ENCODE measurements around the gene SMIM45.

DNA sequence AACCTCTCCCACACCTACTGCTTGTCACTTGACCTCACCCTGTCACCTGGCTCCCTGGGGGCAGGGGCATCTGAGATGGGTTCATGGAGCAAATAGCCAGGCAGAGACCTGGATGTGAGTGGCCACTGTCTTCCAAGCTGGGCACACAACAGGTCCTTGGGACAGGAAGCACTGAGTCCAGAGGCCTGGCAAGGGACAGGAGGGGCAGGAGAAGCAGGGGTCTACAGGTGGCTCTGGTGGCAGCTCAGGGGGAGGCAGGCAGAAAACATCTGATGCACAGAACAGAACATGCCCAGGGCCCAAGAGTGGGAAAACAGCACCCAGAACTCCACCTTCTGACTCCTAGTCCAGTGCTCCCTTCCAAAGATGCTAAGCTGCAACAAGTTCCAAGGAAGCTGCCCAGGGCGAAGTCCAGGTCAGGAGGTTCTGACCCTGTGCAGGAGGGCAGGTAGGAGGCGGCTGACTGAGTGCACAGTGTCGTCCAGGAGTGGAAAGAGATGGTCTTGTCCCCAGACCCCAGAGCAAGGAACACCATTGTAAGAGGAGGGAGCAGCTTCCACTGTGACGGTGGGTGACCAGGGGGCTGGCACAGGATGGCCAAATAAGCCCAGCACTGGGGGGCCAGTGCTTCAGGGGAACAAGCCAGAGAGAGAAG is 28.9 kb upstream of the SMIM45 start:
- TF ChIP-seq, protein P1, sequence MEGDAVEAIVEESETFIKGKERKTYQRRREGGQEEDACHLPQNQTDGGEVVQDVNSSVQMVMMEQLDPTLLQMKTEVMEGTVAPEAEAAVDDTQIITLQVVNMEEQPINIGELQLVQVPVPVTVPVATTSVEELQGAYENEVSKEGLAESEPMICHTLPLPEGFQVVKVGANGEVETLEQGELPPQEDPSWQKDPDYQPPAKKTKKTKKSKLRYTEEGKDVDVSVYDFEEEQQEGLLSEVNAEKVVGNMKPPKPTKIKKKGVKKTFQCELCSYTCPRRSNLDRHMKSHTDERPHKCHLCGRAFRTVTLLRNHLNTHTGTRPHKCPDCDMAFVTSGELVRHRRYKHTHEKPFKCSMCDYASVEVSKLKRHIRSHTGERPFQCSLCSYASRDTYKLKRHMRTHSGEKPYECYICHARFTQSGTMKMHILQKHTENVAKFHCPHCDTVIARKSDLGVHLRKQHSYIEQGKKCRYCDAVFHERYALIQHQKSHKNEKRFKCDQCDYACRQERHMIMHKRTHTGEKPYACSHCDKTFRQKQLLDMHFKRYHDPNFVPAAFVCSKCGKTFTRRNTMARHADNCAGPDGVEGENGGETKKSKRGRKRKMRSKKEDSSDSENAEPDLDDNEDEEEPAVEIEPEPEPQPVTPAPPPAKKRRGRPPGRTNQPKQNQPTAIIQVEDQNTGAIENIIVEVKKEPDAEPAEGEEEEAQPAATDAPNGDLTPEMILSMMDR (IDR thresholded peaks at IDR 0.05; ENCODE audit: poor library complexity, severe bottlenecking), result no peak
- no peak for TF ChIP-seq RAD21 (conservative IDR thresholded peaks at IDR 0.05)
- TF ChIP-seq SMC3 (conservative IDR thresholded peaks at IDR 0.05; ENCODE audit: poor library complexity), result no peak
- TF ChIP-seq EZH2 (IDR thresholded peaks at IDR 0.05; ENCODE audit: borderline replicate concordance, insufficient read depth, low read length, poor library complexity, severe bottlenecking), result no peak
- TF ChIP-seq EP300 (conservative IDR thresholded peaks at IDR 0.05; ENCODE audit: poor library complexity, severe bottlenecking), result no peak
- no peak for TF ChIP-seq POLR2AphosphoS5 (IDR thresholded peaks at IDR 0.05)
- TF ChIP-seq TAF1 (IDR thresholded peaks at IDR 0.05; ENCODE audit: low read depth), result no peak
- TF ChIP-seq, protein P2, sequence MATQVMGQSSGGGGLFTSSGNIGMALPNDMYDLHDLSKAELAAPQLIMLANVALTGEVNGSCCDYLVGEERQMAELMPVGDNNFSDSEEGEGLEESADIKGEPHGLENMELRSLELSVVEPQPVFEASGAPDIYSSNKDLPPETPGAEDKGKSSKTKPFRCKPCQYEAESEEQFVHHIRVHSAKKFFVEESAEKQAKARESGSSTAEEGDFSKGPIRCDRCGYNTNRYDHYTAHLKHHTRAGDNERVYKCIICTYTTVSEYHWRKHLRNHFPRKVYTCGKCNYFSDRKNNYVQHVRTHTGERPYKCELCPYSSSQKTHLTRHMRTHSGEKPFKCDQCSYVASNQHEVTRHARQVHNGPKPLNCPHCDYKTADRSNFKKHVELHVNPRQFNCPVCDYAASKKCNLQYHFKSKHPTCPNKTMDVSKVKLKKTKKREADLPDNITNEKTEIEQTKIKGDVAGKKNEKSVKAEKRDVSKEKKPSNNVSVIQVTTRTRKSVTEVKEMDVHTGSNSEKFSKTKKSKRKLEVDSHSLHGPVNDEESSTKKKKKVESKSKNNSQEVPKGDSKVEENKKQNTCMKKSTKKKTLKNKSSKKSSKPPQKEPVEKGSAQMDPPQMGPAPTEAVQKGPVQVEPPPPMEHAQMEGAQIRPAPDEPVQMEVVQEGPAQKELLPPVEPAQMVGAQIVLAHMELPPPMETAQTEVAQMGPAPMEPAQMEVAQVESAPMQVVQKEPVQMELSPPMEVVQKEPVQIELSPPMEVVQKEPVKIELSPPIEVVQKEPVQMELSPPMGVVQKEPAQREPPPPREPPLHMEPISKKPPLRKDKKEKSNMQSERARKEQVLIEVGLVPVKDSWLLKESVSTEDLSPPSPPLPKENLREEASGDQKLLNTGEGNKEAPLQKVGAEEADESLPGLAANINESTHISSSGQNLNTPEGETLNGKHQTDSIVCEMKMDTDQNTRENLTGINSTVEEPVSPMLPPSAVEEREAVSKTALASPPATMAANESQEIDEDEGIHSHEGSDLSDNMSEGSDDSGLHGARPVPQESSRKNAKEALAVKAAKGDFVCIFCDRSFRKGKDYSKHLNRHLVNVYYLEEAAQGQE (IDR thresholded peaks at IDR 0.05; ENCODE audit: borderline replicate concordance), result no peak
- TF ChIP-seq MXI1 (conservative IDR thresholded peaks at IDR 0.05; ENCODE audit: poor library complexity, severe bottlenecking), result no peak

Data from neural cell (in vitro differentiated cells).